SK-N-SH (cell line): ENCODE results near the gene D2HGDH. TPM values are rescaled to one million over a fixed set of nuclear protein-coding genes. Genes with fewer than 3 reads are reported as not detected.
A peak's percentile ranks its signal among the peaks of the same experiment; 100 is the strongest.

Experiments used
- CTCF ChIA-PET: fragments of 300-600, 350-600 bp; formaldehyde crosslinking; extraction: SDS; loops from one replicate; lab custom pipeline; 2021; lab: Yijun Ruan, JAX
- POLR2A ChIA-PET: fragments of 350-600 bp; sonication (Branson Sonifier 250); formaldehyde crosslinking; extraction: SDS; loops from one replicate; lab custom pipeline; 2020; ENCODE audit warnings: antibody characterized with exemption, inconsistent platforms; lab: Yijun Ruan, JAX
- DNase-seq: peaks from one replicate; pipeline ENCODE4 v3.0.0; 2012
- H2AFZ ChIP-seq: fragments of 200-600 bp; sonication (generic); 2 replicates; pipeline ENCODE4 v1.8.1; 2016; ENCODE audit warnings: antibody characterized with exemption, mild to moderate bottlenecking, low read depth
- H3F3A ChIP-seq: fragments of 200-600 bp; sonication (generic); replicated peaks from 2 replicates; pipeline ENCODE3; 2016; ENCODE audit warnings: antibody characterized with exemption, mild to moderate bottlenecking; ENCODE audit not compliant: insufficient read depth
- H3K27ac ChIP-seq, 2 experiments: fragments of 200-500 bp in 1 of 2; fragments of 200-600 bp in 1 of 2; sonication (Bioruptor generic) in 1 of 2; sonication (generic), shearing (Covaris generic) in 1 of 2; 2 replicates each; pipeline versions ENCODE4 v1.5.1 to v1.6.1; 2014 to 2016; ENCODE audit warnings: low read depth in 2 of 2, inconsistent platforms in 1 of 2, low read length in 1 of 2, mild to moderate bottlenecking in 1 of 2, mixed read lengths in 1 of 2
- H3K27me3 ChIP-seq: fragments of 200-600 bp; sonication (generic), shearing (Covaris generic); 2 replicates; pipeline ENCODE4 v1.6.1; 2016; ENCODE audit warnings: mixed run types; ENCODE audit not compliant: insufficient read depth
- H3K36me3 ChIP-seq, 2 experiments: fragments of 200-500 bp in 1 of 2; fragments of 200-600 bp in 1 of 2; sonication (Bioruptor generic) in 1 of 2; sonication (generic) in 1 of 2; replicated peaks in 1 of 2; 2 replicates each; pipeline versions ENCODE3 to v1.5.1; 2014 to 2016; ENCODE audit warnings: low read length in 1 of 2, mild to moderate bottlenecking in 1 of 2; ENCODE audit not compliant: insufficient read depth in 2 of 2, control insufficient read depth in 1 of 2
- H3K4me1 ChIP-seq, 2 experiments: fragments of 200-500 bp in 1 of 2; fragments of 200-600 bp in 1 of 2; sonication (Bioruptor generic) in 1 of 2; sonication (generic), shearing (Covaris generic) in 1 of 2; 2 replicates each; pipeline versions ENCODE4 v1.5.1 to v1.6.1; 2014 to 2016; ENCODE audit warnings: low read depth in 1 of 2, low read length in 1 of 2, mixed run types in 1 of 2; ENCODE audit not compliant: insufficient read depth in 2 of 2, control insufficient read depth in 1 of 2
- H3K4me2 ChIP-seq: fragments of 200-600 bp; sonication (generic), shearing (Covaris generic); 2 replicates; pipeline ENCODE4 v1.6.1; 2017; ENCODE audit warnings: mixed run types
- H3K4me3 ChIP-seq, 2 experiments: fragments of 200-500 bp in 1 of 2; fragments of 200-600 bp in 1 of 2; sonication (Bioruptor generic) in 1 of 2; sonication (generic), shearing (Covaris generic) in 1 of 2; 2 replicates each; pipeline versions ENCODE4 v1.5.1 to v1.8.1; 2014 to 2016; ENCODE audit warnings: low read depth in 2 of 2, inconsistent platforms in 1 of 2, low read length in 1 of 2, mild to moderate bottlenecking in 1 of 2, mixed read lengths in 1 of 2, moderate library complexity in 1 of 2
- H3K79me2 ChIP-seq: fragments of 200-600 bp; sonication (generic); 2 replicates; pipeline ENCODE4 v1.8.1; 2017; ENCODE audit warnings: mild to moderate bottlenecking; ENCODE audit not compliant: insufficient read depth
- H3K9ac ChIP-seq: fragments of 200-600 bp; sonication (generic); 2 replicates; pipeline ENCODE4 v1.6.1; 2017; ENCODE audit warnings: mixed run types
- H3K9me2 ChIP-seq: fragments of 200-600 bp; sonication (generic); 2 replicates; pipeline ENCODE4 v1.6.1; 2017; ENCODE audit warnings: mixed run types
- H3K9me3 ChIP-seq: fragments of 200-600 bp; sonication (generic); 2 replicates; pipeline ENCODE4 v1.6.1; 2017; ENCODE audit warnings: mixed run types, mild to moderate bottlenecking, moderate library complexity
- H4K20me1 ChIP-seq: fragments of 200-600 bp; sonication (generic); 2 replicates; pipeline ENCODE4 v1.6.1; 2017; ENCODE audit warnings: mild to moderate bottlenecking, mixed run types; ENCODE audit not compliant: insufficient read depth
- CHD2 ChIP-seq: fragments of 150-350 bp; IDR thresholded peaks from 2 replicates; pipeline ENCODE4 v1.6.1; 2018; ENCODE audit warnings: low read length; ENCODE audit not compliant: partially characterized antibody
- CTCF ChIP-seq: fragments of 200-600 bp; sonication (generic); IDR thresholded peaks from 2 replicates; pipeline ENCODE4 v1.6.1; 2017; ENCODE audit warnings: antibody characterized with exemption, mild to moderate bottlenecking, moderate library complexity
- ELF1 ChIP-seq: IDR thresholded peaks from 2 replicates; pipeline ENCODE4 v1.4.0; 2012
- EP300 ChIP-seq, 2 experiments: IDR thresholded peaks; 2 replicates each; pipeline versions ENCODE4 v1.4.0 to v1.6.1; 2012; ENCODE audit warnings: borderline replicate concordance in 1 of 2, low read depth in 1 of 2, low read length in 1 of 2
- FOXJ3 ChIP-seq: sonication (generic); formaldehyde crosslinking; IDR thresholded peaks from 2 replicates; pipeline ENCODE4 v1.5.1; 2020; ENCODE audit warnings: mild to moderate bottlenecking, missing genetic modification reagents
- FOXM1 ChIP-seq: IDR thresholded peaks from 2 replicates; pipeline ENCODE4 v1.4.0; 2012; ENCODE audit warnings: low read depth, mild to moderate bottlenecking
- GABPA ChIP-seq: IDR thresholded peaks from 2 replicates; pipeline ENCODE4 v1.4.0; 2012; ENCODE audit warnings: low read depth, mild to moderate bottlenecking
- GATA2 ChIP-seq: sonication (generic); formaldehyde crosslinking; IDR thresholded peaks from 2 replicates; pipeline ENCODE4 v1.5.0; 2020; ENCODE audit warnings: mild to moderate bottlenecking, missing genetic modification reagents
- IRF3 ChIP-seq: fragments of 150-350 bp; IDR thresholded peaks from 2 replicates; pipeline ENCODE4 v1.6.1; 2016; ENCODE audit warnings: mild to moderate bottlenecking, low read depth, low read length
- JUND ChIP-seq: IDR thresholded peaks from 2 replicates; pipeline ENCODE4 v1.4.0; 2012
- MAX ChIP-seq: IDR thresholded peaks from 2 replicates; pipeline ENCODE4 v1.4.0; 2012; ENCODE audit warnings: low read depth
- MXI1 ChIP-seq: IDR thresholded peaks from 2 replicates; pipeline ENCODE4 v1.6.1; 2012; ENCODE audit warnings: mild to moderate bottlenecking, low read depth, low read length, improper control_type of control experiment
- NFIC ChIP-seq: IDR thresholded peaks from 2 replicates; pipeline ENCODE4 v1.4.0; 2012; ENCODE audit warnings: borderline replicate concordance
- NRF1 ChIP-seq: IDR thresholded peaks from 2 replicates; pipeline ENCODE4 v1.6.1; 2012; ENCODE audit warnings: low read depth, mild to moderate bottlenecking, low read length
- PBX3 ChIP-seq: IDR thresholded peaks from 2 replicates; pipeline ENCODE4; 2012
- POLR2AphosphoS5 ChIP-seq: IDR thresholded peaks from 2 replicates; pipeline ENCODE4 v1.6.1; 2012; ENCODE audit warnings: low read depth, low read length
- RCOR1 ChIP-seq: fragments of 150-350 bp; IDR thresholded peaks from 2 replicates; pipeline ENCODE4 v1.6.1; 2017; ENCODE audit warnings: antibody characterized with exemption, low read length
- REST ChIP-seq: IDR thresholded peaks from 2 replicates; pipeline ENCODE4 v1.6.1; 2012; ENCODE audit warnings: mild to moderate bottlenecking, low read depth, low read length, moderate library complexity
- RXRA ChIP-seq: IDR thresholded peaks from 2 replicates; pipeline ENCODE4 v1.4.0; 2012; ENCODE audit warnings: low read depth, mild to moderate bottlenecking, borderline replicate concordance
- SIN3A ChIP-seq: IDR thresholded peaks from 2 replicates; pipeline ENCODE4 v1.6.1; 2012; ENCODE audit warnings: low read depth, mild to moderate bottlenecking, low read length, moderate library complexity, borderline replicate concordance
- USF1 ChIP-seq: IDR thresholded peaks from 2 replicates; pipeline ENCODE4 v1.4.0; 2012; ENCODE audit warnings: low read depth, borderline replicate concordance
- USF2 ChIP-seq: fragments of 150-350 bp; IDR thresholded peaks from 2 replicates; pipeline ENCODE4 v1.6.1; 2017; ENCODE audit warnings: antibody characterized with exemption, low read length, low read depth, borderline replicate concordance
- YY1 ChIP-seq: IDR thresholded peaks from 2 replicates; pipeline ENCODE4 v1.4.0; 2012; ENCODE audit warnings: low read depth, mild to moderate bottlenecking
- WGBS: methylation state at CpG from one replicate; pipeline ENCODE4 v1.1.6; 2017; ENCODE audit warnings: low lambda C conversion rate; 5-methylcytosine and 5-hydroxymethylcytosine counted together
- polyA plus RNA-seq, 3 experiments: library from polyadenylated mRNA; depleted of rRNA; stranded (reverse); fragments of >200 nt; gene quantifications; 2 replicates each; pipeline ENCODE4 v1.2.3, GENCODE V29; 2012

The D2HGDH gene
- polyA plus RNA-seq, 1 of the 3 experiments (the other 2 are of a cell fraction) = 36.3 TPM

GRCh38 chr2:241686650-241687425, 47.6 kb upstream of the D2HGDH start, which contains the start of gene DTYMK:
Gene DTYMK (minus strand): TSS chr2:241686815. CDS start chr2:241686783, 32 bp downstream.
- peak; percentile 99 for DNase-seq
- Histone ChIP-seq H4K20me1 (no peaks in the 10 kb centered on the region), H3K9me2 (no peaks in the 10 kb centered on the region), H3F3A (peaks cover 10% of the 10 kb centered on the region), H3K9ac (peak within 1 kb of the TSS; percentile 96), H3K27me3 (no peaks in the 10 kb centered on the region), H2AFZ (peak within 1 kb of the TSS; percentile 83), H3K4me1 (peaks cover 6 to 10% of the 10 kb centered on the region in 2 experiments), H3K4me3 (peak within 1 kb of the TSS; percentile 83 to 92), H3K27ac (peak within 1 kb of the TSS; percentile 78 to 84), H3K79me2 (peaks cover 74% of the 10 kb centered on the region), H3K9me3 (no peaks in the 10 kb centered on the region), H3K4me2 (peak within 1 kb of the TSS; percentile 88), H3K36me3 (peaks cover 17 to 50% of the 10 kb centered on the region in 2 experiments)
- ChIA-PET POLR2A (interaction anchor here (1.0 to 1.3 kb wide), 3 partner anchors 10 to 196 kb away, joined by 4 to 8 read pairs (median 6); partner anchors contain the start of gene ING5), CTCF (interaction anchor here (0.6 to 1.8 kb wide), 5 partner anchors 13 to 190 kb away, joined by 3 to 9 read pairs (median 3); partner anchors contain the start of gene ING5)
- WGBS = 0% methylated on average over 3 of the region's 102 CpGs
- TF ChIP-seq NRF1 = peak; percentile 91
- 0 out of 2 replicates have a peak, but pooled peaks have one; percentile 55 for TF ChIP-seq REST
- TF ChIP-seq MXI1 = peak; percentile 87
- TF ChIP-seq RCOR1 = no peak
- TF ChIP-seq USF2 = no peak
- no peak for TF ChIP-seq PBX3
- TF ChIP-seq GABPA = peak; percentile 73
- no peak for TF ChIP-seq CTCF
- TF ChIP-seq EP300 (IDR thresholded peaks at IDR 0.05; ENCODE audit: borderline replicate concordance in 1 of 2, low read depth in 1 of 2, low read length in 1 of 2) = no peak
- no peak; the same call in 1 of the 2 replicates for TF ChIP-seq SIN3A
- 0 out of 2 replicates have a peak, but pooled peaks have one; percentile 2 for TF ChIP-seq USF1
- peak; percentile 94 for TF ChIP-seq ELF1
- no peak for TF ChIP-seq NFIC
- peak; percentile 86 for TF ChIP-seq FOXM1
- peak; percentile 70 for TF ChIP-seq CHD2
- peak; percentile 91 for TF ChIP-seq YY1
- peak; percentile 70 for TF ChIP-seq POLR2AphosphoS5
- TF ChIP-seq RXRA = no peak
- TF ChIP-seq IRF3 = peak; percentile 61
- no peak for TF ChIP-seq FOXJ3 (CRISPR knock-in tag)
- TF ChIP-seq MAX = peak; percentile 53
- no peak for TF ChIP-seq JUND
- TF ChIP-seq GATA2 (CRISPR knock-in tag) = no peak
